Neural cell (in vitro differentiated cells): ENCODE measurements around the gene THRB. TPM values are rescaled to one million over a fixed set of nuclear protein-coding genes. Genes with fewer than 3 reads are reported as not detected.

Source experiments
- H2AFZ ChIP-seq: fragments of 200-600, 300-800 bp; sonication (generic), shearing (Covaris generic); 2 replicates; pipeline ENCODE4 v1.6.0; 2014; ENCODE audit warnings: low read depth, mild to moderate bottlenecking, antibody characterized with exemption, low read length, moderate library complexity
- H3F3A ChIP-seq: fragments of 200-600 bp; shearing (Covaris generic); 2 replicates; pipeline ENCODE4 v1.6.1; 2016; ENCODE audit warnings: mild to moderate bottlenecking, moderate library complexity, mixed read lengths, antibody characterized with exemption, low read length; ENCODE audit not compliant: insufficient read depth, poor library complexity, severe bottlenecking
- H3K27ac ChIP-seq: fragments of 200-600, 300-800 bp; sonication (generic), shearing (Covaris generic); 2 replicates; pipeline ENCODE4 v1.5.1; 2014; ENCODE audit warnings: mild to moderate bottlenecking, low read length, moderate library complexity
- H3K27me3 ChIP-seq: fragments of 300-800, 200-600 bp; sonication (generic), shearing (Covaris generic); 2 replicates; pipeline ENCODE4 v1.6.0; 2014; ENCODE audit warnings: mild to moderate bottlenecking, low read depth, low read length, moderate library complexity; ENCODE audit not compliant: insufficient read depth
- H3K36me3 ChIP-seq: fragments of 300-800, 200-600 bp; sonication (generic), shearing (Covaris generic); 2 replicates; pipeline ENCODE4 v1.5.1; 2014; ENCODE audit warnings: mild to moderate bottlenecking, antibody characterized with exemption, low read length, moderate library complexity; ENCODE audit not compliant: insufficient read depth
- H3K4me2 ChIP-seq: fragments of 300-800, 200-600 bp; sonication (generic), shearing (Covaris generic); 2 replicates; pipeline ENCODE4 v1.6.0; 2014; ENCODE audit warnings: mild to moderate bottlenecking, low read length
- H3K4me3 ChIP-seq: fragments of 300-800, 200-600 bp; sonication (generic), shearing (Covaris generic); 2 replicates; pipeline ENCODE4 v1.5.1; 2014; ENCODE audit warnings: mild to moderate bottlenecking, low read length, moderate library complexity
- H3K79me2 ChIP-seq: fragments of 200-600 bp; shearing (Covaris generic); replicated peaks from 2 replicates; pipeline ENCODE4 v1.6.0; 2014; ENCODE audit warnings: mild to moderate bottlenecking, low read length, moderate library complexity; ENCODE audit not compliant: insufficient read depth
- H3K9ac ChIP-seq: fragments of 300-800, 200-600 bp; sonication (generic), shearing (Covaris generic); 2 replicates; pipeline ENCODE4 v1.6.1; 2016; ENCODE audit warnings: mild to moderate bottlenecking, low read length, mixed read lengths
- H3K9me2 ChIP-seq: fragments of 200-600 bp; shearing (Covaris generic); 2 replicates; pipeline ENCODE4 v1.6.1; 2016; ENCODE audit warnings: mild to moderate bottlenecking, low read length, mixed read lengths; ENCODE audit not compliant: insufficient read depth
- H3K9me3 ChIP-seq: fragments of 200-600, 300-800 bp; sonication (generic), shearing (Covaris generic); 2 replicates; pipeline ENCODE4 v1.6.1; 2016; ENCODE audit warnings: mild to moderate bottlenecking, mixed run types, low read length, moderate library complexity, mixed read lengths
- H4K20me1 ChIP-seq: fragments of 200-600 bp; shearing (Covaris generic); 2 replicates; pipeline ENCODE4 v1.6.1; 2016; ENCODE audit warnings: mild to moderate bottlenecking, mixed run types; ENCODE audit not compliant: insufficient read depth
- CTCF ChIP-seq: fragments of 450-650 bp; IDR thresholded peaks from 2 replicates; pipeline ENCODE4 v1.5.1; 2014; ENCODE audit warnings: antibody characterized with exemption, mild to moderate bottlenecking, moderate library complexity; ENCODE audit not compliant: poor library complexity, severe bottlenecking
- EP300 ChIP-seq: fragments of 450-650 bp; conservative IDR thresholded peaks from 2 replicates; pipeline ENCODE4 v1.6.1; 2014; ENCODE audit warnings: antibody characterized with exemption, mild to moderate bottlenecking, moderate library complexity; ENCODE audit not compliant: poor library complexity, severe bottlenecking
- EZH2 ChIP-seq: fragments of 200-600, 300-800 bp; shearing (Covaris generic), sonication (generic); IDR thresholded peaks from 2 replicates; pipeline ENCODE4 v1.6.1; 2014; ENCODE audit warnings: antibody characterized with exemption, low read length, borderline replicate concordance, mild to moderate bottlenecking; ENCODE audit not compliant: insufficient read depth, poor library complexity, severe bottlenecking
- MXI1 ChIP-seq: fragments of 450-650 bp; conservative IDR thresholded peaks from 2 replicates; pipeline ENCODE4 v1.6.1; 2014; ENCODE audit warnings: antibody characterized with exemption, mild to moderate bottlenecking; ENCODE audit not compliant: poor library complexity, severe bottlenecking
- POLR2AphosphoS5 ChIP-seq: IDR thresholded peaks from 2 replicates; pipeline ENCODE4 v1.6.1; 2012
- RAD21 ChIP-seq: fragments of 450-650 bp; conservative IDR thresholded peaks from 2 replicates; pipeline ENCODE4 v1.6.1; 2014; ENCODE audit warnings: antibody characterized with exemption, mild to moderate bottlenecking, moderate library complexity
- SMC3 ChIP-seq: fragments of 450-650 bp; conservative IDR thresholded peaks from 2 replicates; pipeline ENCODE4 v1.6.1; 2014; ENCODE audit warnings: antibody characterized with exemption, mild to moderate bottlenecking, moderate library complexity; ENCODE audit not compliant: poor library complexity
- TAF1 ChIP-seq: IDR thresholded peaks from 2 replicates; pipeline ENCODE4 v1.6.1; 2012; ENCODE audit warnings: low read depth
- polyA minus RNA-seq: library from RNA; depleted of rRNA, polyadenylated mRNA; stranded (reverse); fragments of >200 nt; gene quantifications from 2 replicates; pipeline ENCODE4 v1.2.3, GENCODE V29; 2014
- polyA plus RNA-seq: library from polyadenylated mRNA; depleted of rRNA; stranded (reverse); fragments of >200 nt; gene quantifications from 2 replicates; pipeline ENCODE4 v1.2.3, GENCODE V29; 2014
- TF ChIP-seq, protein P1 (sequence below): IDR thresholded peaks from 2 replicates; pipeline ENCODE4 v1.6.1; 2012; ENCODE audit warnings: borderline replicate concordance

THRB gene
- 1.7 TPM in 1 of 2 replicates, not detected in the other for polyA plus RNA-seq
- polyA minus RNA-seq, result 0.46 TPM in 1 of 2 replicates, not detected in the other

- Histone ChIP-seq H3K27ac (no peak within 1 kb of the TSS), H3K9ac (peak within 1 kb of the TSS; percentile 44), H3K9me3 (no peaks in the 10 kb centered on the region), H3K36me3 (no peaks in the 10 kb centered on the region), H3F3A (no peaks in the 10 kb centered on the region), H2AFZ (peak within 1 kb of the TSS; percentile 43), H3K27me3 (peaks cover 55% of the 10 kb centered on the region), H3K79me2 (no peaks in the 10 kb centered on the region), H4K20me1 (no peaks in the 10 kb centered on the region), H3K9me2 (no peaks in the 10 kb centered on the region), H3K4me2 (peak within 1 kb of the TSS; percentile 81), H3K4me3 (peak within 1 kb of the TSS; percentile 80)
- TF ChIP-seq TAF1 (no peak), CTCF (peak; percentile 62)
These were observed at the start of gene THRB for GRCh38 chr3:24494618-24495325. TSS of gene THRB (minus strand) at chr3:24494850.

- H3F3A ChIP-seq, result no peaks in the 10 kb centered on the region
- H3K36me3 ChIP-seq, result no peaks in the 10 kb centered on the region
- no peaks in the 10 kb centered on the region for H3K9me2 ChIP-seq
- H3K79me2 ChIP-seq, result no peaks in the 10 kb centered on the region
- H3K27ac ChIP-seq, result no peak overlapping the region
- no peak overlapping the region for H2AFZ ChIP-seq
- no peak overlapping the region for H3K4me2 ChIP-seq
- TF ChIP-seq SMC3, result no peak
- no peak for TF ChIP-seq EZH2
- no peak for TF ChIP-seq RAD21
- TF ChIP-seq MXI1, result no peak
- no peak for TF ChIP-seq EP300
- TF ChIP-seq, protein P1, sequence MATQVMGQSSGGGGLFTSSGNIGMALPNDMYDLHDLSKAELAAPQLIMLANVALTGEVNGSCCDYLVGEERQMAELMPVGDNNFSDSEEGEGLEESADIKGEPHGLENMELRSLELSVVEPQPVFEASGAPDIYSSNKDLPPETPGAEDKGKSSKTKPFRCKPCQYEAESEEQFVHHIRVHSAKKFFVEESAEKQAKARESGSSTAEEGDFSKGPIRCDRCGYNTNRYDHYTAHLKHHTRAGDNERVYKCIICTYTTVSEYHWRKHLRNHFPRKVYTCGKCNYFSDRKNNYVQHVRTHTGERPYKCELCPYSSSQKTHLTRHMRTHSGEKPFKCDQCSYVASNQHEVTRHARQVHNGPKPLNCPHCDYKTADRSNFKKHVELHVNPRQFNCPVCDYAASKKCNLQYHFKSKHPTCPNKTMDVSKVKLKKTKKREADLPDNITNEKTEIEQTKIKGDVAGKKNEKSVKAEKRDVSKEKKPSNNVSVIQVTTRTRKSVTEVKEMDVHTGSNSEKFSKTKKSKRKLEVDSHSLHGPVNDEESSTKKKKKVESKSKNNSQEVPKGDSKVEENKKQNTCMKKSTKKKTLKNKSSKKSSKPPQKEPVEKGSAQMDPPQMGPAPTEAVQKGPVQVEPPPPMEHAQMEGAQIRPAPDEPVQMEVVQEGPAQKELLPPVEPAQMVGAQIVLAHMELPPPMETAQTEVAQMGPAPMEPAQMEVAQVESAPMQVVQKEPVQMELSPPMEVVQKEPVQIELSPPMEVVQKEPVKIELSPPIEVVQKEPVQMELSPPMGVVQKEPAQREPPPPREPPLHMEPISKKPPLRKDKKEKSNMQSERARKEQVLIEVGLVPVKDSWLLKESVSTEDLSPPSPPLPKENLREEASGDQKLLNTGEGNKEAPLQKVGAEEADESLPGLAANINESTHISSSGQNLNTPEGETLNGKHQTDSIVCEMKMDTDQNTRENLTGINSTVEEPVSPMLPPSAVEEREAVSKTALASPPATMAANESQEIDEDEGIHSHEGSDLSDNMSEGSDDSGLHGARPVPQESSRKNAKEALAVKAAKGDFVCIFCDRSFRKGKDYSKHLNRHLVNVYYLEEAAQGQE, result no peak
- no peak for TF ChIP-seq POLR2AphosphoS5
- TF ChIP-seq CTCF, result no peak
- no peak for TF ChIP-seq TAF1
- no peak overlapping the region for H3K4me3 ChIP-seq
- H3K9me3 ChIP-seq, result no peaks in the 10 kb centered on the region
- no peaks in the 10 kb centered on the region for H3K27me3 ChIP-seq
- H4K20me1 ChIP-seq, result no peaks in the 10 kb centered on the region
- no peak overlapping the region for H3K9ac ChIP-seq
These were observed 47.3 kb upstream of the THRB start for GRCh38 chr3:24541935-24542334.
